Natural killer cell (primary cell): ENCODE results near the gene CAMSAP2. TPM values are rescaled to one million over a fixed set of nuclear protein-coding genes. Genes with fewer than 3 reads are reported as not detected.
A peak's percentile ranks its signal among the peaks of the same experiment; 100 is the strongest.

Source experiments
- ATAC-seq, 3 donors: fragments of 150-1000 bp in 2 of 3; fragments of 200-7000 bp in 1 of 3; cut with Tn5 transposase; 1 replicate in 1 of 3; 2 replicates in 2 of 3; pipeline ENCODE4 v1.10.0; 2021; ENCODE audit warnings: mild to moderate bottlenecking in 2 of 3, moderate library complexity in 2 of 3
- DNase-seq, 2 donors: peaks; one replicate each; pipeline versions ENCODE4 v3.0.0 to v3.0.0-alpha.2; 2013 to 2021; ENCODE audit warnings: mixed read lengths in 1 of 2
- H3K27ac ChIP-seq: one replicate; pipeline ENCODE4 v1.5.1; 2013; ENCODE audit warnings: mild to moderate bottlenecking, low read length
- H3K27me3 ChIP-seq: one replicate; pipeline ENCODE4 v1.6.1; 2013; ENCODE audit warnings: low read length; ENCODE audit not compliant: control insufficient read depth, insufficient read depth
- H3K36me3 ChIP-seq: one replicate; pipeline ENCODE4 v1.6.1; 2013; ENCODE audit warnings: low read length; ENCODE audit not compliant: control insufficient read depth, insufficient read depth
- H3K4me1 ChIP-seq: one replicate; pipeline ENCODE4 v1.6.1; 2013; ENCODE audit warnings: low read length; ENCODE audit not compliant: control insufficient read depth, insufficient read depth
- H3K4me3 ChIP-seq: one replicate; pipeline ENCODE4 v1.5.1; 2013; ENCODE audit warnings: low read length
- H3K9me3 ChIP-seq: one replicate; pipeline ENCODE4 v1.6.1; 2013; ENCODE audit warnings: low read length; ENCODE audit not compliant: control insufficient read depth, insufficient read depth
- H3K27ac Mint-ChIP-seq, 2 donors: one replicate each; pipeline ENCODE4 v1.8.0; 2022; ENCODE audit warnings: mild to moderate bottlenecking in 2 of 2, mixed read lengths in 2 of 2, moderate library complexity in 1 of 2
- H3K27me3 Mint-ChIP-seq, 2 donors: one replicate each; pipeline ENCODE4 v1.8.0; 2022; ENCODE audit warnings: low read depth in 2 of 2, mixed read lengths in 2 of 2
- H3K36me3 Mint-ChIP-seq: one replicate; pipeline ENCODE4 v1.8.0; 2022; ENCODE audit warnings: mixed read lengths
- H3K4me1 Mint-ChIP-seq, 2 donors: one replicate each; pipeline ENCODE4 v1.8.0; 2022; ENCODE audit warnings: mixed read lengths in 2 of 2
- H3K4me3 Mint-ChIP-seq: one replicate; pipeline ENCODE4 v1.8.0; 2022; ENCODE audit warnings: mild to moderate bottlenecking, moderate library complexity, mixed read lengths
- H3K9me3 Mint-ChIP-seq, 2 donors: one replicate each; pipeline ENCODE4 v1.8.0; 2022; ENCODE audit warnings: mixed read lengths in 2 of 2
- CTCF ChIP-seq: fragments of 200-600 bp; IDR thresholded peaks from one replicate; pipeline ENCODE4 v1.8.0; 2022; ENCODE audit warnings: antibody characterized with exemption
- WGBS: methylation state at CpG from one replicate; pipeline ENCODE4 v1.1.7; 2013; ENCODE audit warnings: missing lambda C conversion rate; ENCODE audit not compliant: insufficient coverage; 5-methylcytosine and 5-hydroxymethylcytosine counted together
- intact Hi-C: fragments of 100-400 bp; cut with micrococcal nuclease; formaldehyde crosslinking; loops from one replicate; pipeline ENCODE4 v1.14.2; 2022
- total RNA-seq, 4 donors: library from RNA; stranded (reverse); fragments of 120-200 nt in 1 of 4; gene quantifications; one replicate each; pipeline versions ENCODE4 v1.2.3 to v1.2.4, GENCODE V29; 2013 to 2022

CAMSAP2 gene
- total RNA-seq, 3 donors from 2014 or later (not counting 1 experiment from before 2014, with no cell fraction given) = 0.25 to 0.89 (median 0.50) TPM

GRCh38 chr1:200874694-200875093 is 136.0 kb downstream of the CAMSAP2 start:
- 92% methylated on average over 5 of the region's 6 CpGs for WGBS
- H3K36me3 ChIP-seq = no peaks in the 10 kb centered on the region
- ATAC-seq = no peak
- Mint-ChIP-seq H3K4me1 (peaks cover 47 to 49% of the 10 kb centered on the region in 2 donors), H3K9me3 (no peaks in the 10 kb centered on the region), H3K27ac (peak overlapping the region; percentile 71 to 84), H3K27me3 (peaks cover 7 to 25% of the 10 kb centered on the region in 2 donors), H3K36me3 (no peaks in the 10 kb centered on the region), H3K4me3 (peak overlapping the region; percentile 85)
- peaks cover 7% of the 10 kb centered on the region for H3K27me3 ChIP-seq
- no peaks in the 10 kb centered on the region for H3K9me3 ChIP-seq
- H3K27ac ChIP-seq = no peak overlapping the region
- no peak for DNase-seq
- H3K4me3 ChIP-seq = no peak overlapping the region
- intact Hi-C loops = no loop called here
- TF ChIP-seq CTCF = no peak
- peaks cover 66% of the 10 kb centered on the region for H3K4me1 ChIP-seq

- Histone ChIP-seq H3K4me3 (no peak overlapping the region), H3K4me1 (peaks cover 62% of the 10 kb centered on the region), H3K9me3 (no peaks in the 10 kb centered on the region), H3K27ac (no peak overlapping the region), H3K36me3 (no peaks in the 10 kb centered on the region), H3K27me3 (peaks cover 7% of the 10 kb centered on the region)
- Mint-ChIP-seq H3K27ac (no peak overlapping the region), H3K4me3 (peak overlapping the region; percentile 85), H3K9me3 (no peaks in the 10 kb centered on the region), H3K36me3 (no peaks in the 10 kb centered on the region), H3K4me1 (peaks cover 49 to 54% of the 10 kb centered on the region in 2 donors), H3K27me3 (peaks cover 7 to 25% of the 10 kb centered on the region in 2 donors)
- DNase-seq (no peak), ATAC-seq (no peak)
- intact Hi-C loops = no loop called here
- no peak for TF ChIP-seq CTCF
- WGBS = 92% methylated on average over 5 of the region's 5 CpGs
Measured at GRCh38 chr1:200875416-200875815, 136.7 kb downstream of the CAMSAP2 start.

- ATAC-seq (no peak), DNase-seq (no peak)
- Mint-ChIP-seq H3K4me1 (peaks cover 35 to 39% of the 10 kb centered on the region in 2 donors), H3K4me3 (peak overlapping the region; percentile 2), H3K36me3 (no peaks in the 10 kb centered on the region), H3K9me3 (no peaks in the 10 kb centered on the region), H3K27me3 (peaks cover 7 to 25% of the 10 kb centered on the region in 2 donors), H3K27ac (no peak overlapping the region)
- peaks cover 7% of the 10 kb centered on the region for H3K27me3 ChIP-seq
- H3K27ac ChIP-seq = no peak overlapping the region
- peaks cover 47% of the 10 kb centered on the region for H3K4me1 ChIP-seq
- no peak overlapping the region for H3K4me3 ChIP-seq
- no peak for TF ChIP-seq CTCF
- intact Hi-C loops = no loop called here
- no peaks in the 10 kb centered on the region for H3K9me3 ChIP-seq
- H3K36me3 ChIP-seq = no peaks in the 10 kb centered on the region
- WGBS = 85% methylated on average over 3 of the region's 3 CpGs
Measured at GRCh38 chr1:200877010-200877409, 138.3 kb downstream of the CAMSAP2 start.

- H3K27me3 ChIP-seq = peaks cover 7% of the 10 kb centered on the region
- no peak overlapping the region for H3K27ac ChIP-seq
- Mint-ChIP-seq H3K4me3 (no peak overlapping the region), H3K9me3 (no peaks in the 10 kb centered on the region), H3K4me1 (peaks cover 34 to 35% of the 10 kb centered on the region in 2 donors), H3K36me3 (no peaks in the 10 kb centered on the region), H3K27ac (no peak overlapping the region), H3K27me3 (peaks cover 7 to 25% of the 10 kb centered on the region in 2 donors)
- H3K36me3 ChIP-seq = no peaks in the 10 kb centered on the region
- peak in 1 of 2 donors; percentile 65 for DNase-seq
- H3K9me3 ChIP-seq = no peaks in the 10 kb centered on the region
- ATAC-seq = peak in 2 of 3 donors; percentile 44 to 64
- TF ChIP-seq CTCF = no peak
- no peak overlapping the region for H3K4me3 ChIP-seq
- H3K4me1 ChIP-seq = peaks cover 37% of the 10 kb centered on the region
- 68% methylated on average over 5 of the region's 6 CpGs for WGBS
- intact Hi-C loops = no loop called here
Measured at GRCh38 chr1:200877839-200878551, 139.3 kb downstream of the CAMSAP2 start.
